Measurements from ENCODE around the gene P2RY2. TPM values are rescaled to one million over a fixed set of nuclear protein-coding genes. Genes with fewer than 3 reads are reported as not detected.

Gene P2RY2
- total and polyA plus RNA-seq, 2 donors (not counting 1 experiment from before 2014, with no cell fraction given) = 0.12 to 0.37 TPM

GRCh38 chr11:73209892-73210291, 8.2 kb upstream of the P2RY2 start:
- no peak for DNase-seq
- intact Hi-C loops (cut with micrococcal nuclease) = no loop called here
- Histone ChIP-seq H3K9me3 (ENCODE audit: control extremely low read depth in 1 of 3, control insufficient read depth in 2 of 3, insufficient read depth in 1 of 3, low read length in 2 of 3) (no peaks in the 10 kb centered on the region), H3K79me2 (ENCODE audit: control insufficient read depth, insufficient read depth, low read length) (no peaks in the 10 kb centered on the region), H3K4me3 (ENCODE audit: control extremely low read depth in 1 of 5, extremely low read depth in 1 of 5, insufficient read depth in 1 of 5, low read depth in 2 of 5, low read length in 4 of 5) (no peak overlapping the region), H3K4me2 (replicated peaks; ENCODE audit: low read depth, low read length, poor library complexity, severe bottlenecking) (no peak overlapping the region), H4K20me1 (ENCODE audit: control insufficient read depth, insufficient read depth, low read length, poor library complexity, severe bottlenecking) (no peaks in the 10 kb centered on the region), H2AFZ (ENCODE audit: insufficient read depth, low read depth, low read length, poor library complexity, severe bottlenecking) (no peak overlapping the region), H3K4me1 (ENCODE audit: control insufficient read depth in 2 of 2, insufficient read depth in 2 of 2, low read length in 2 of 2) (peaks cover 8 to 9% of the 10 kb centered on the region in 2 donors), H3K27ac (ENCODE audit: low read length in 2 of 2) (no peak overlapping the region), H3K9ac (ENCODE audit: low read length) (no peak overlapping the region), H3K36me3 (replicated peaks in 1 of 2; ENCODE audit: control extremely low read depth in 1 of 2, control insufficient read depth in 1 of 2, extremely low read depth in 1 of 2, insufficient read depth in 2 of 2, low read length in 1 of 2) (no peaks in the 10 kb centered on the region), H3K27me3 (replicated peaks in 1 of 4; ENCODE audit: control extremely low read depth in 1 of 4, control insufficient read depth in 3 of 4, insufficient read depth in 4 of 4, low read length in 3 of 4) (no peaks in the 10 kb centered on the region)
- Mint-ChIP-seq H3K9me3 (ENCODE audit: insufficient read depth) (no peaks in the 10 kb centered on the region), H3K27ac (no peak overlapping the region), H3K4me3 (no peak overlapping the region), H3K27me3 (peaks cover 17% of the 10 kb centered on the region), H3K4me1 (peaks cover 12% of the 10 kb centered on the region)
- TF ChIP-seq CTCF (IDR thresholded peaks at IDR 0.05) = no peak
- ChIA-PET CTCF (no interaction called here), POLR2A (no interaction called here)
- no peak for ATAC-seq (ENCODE audit: low read depth)
- WGBS (ENCODE audit: insufficient coverage) = no CpG with 5 or more reads among the region's 2 CpGs

GRCh38 chr11:73210916-73211667, 7.0 kb upstream of the P2RY2 start:
- CTCF ChIA-PET = no interaction called here

More at GRCh38 chr11:73210916-73211667, 7.0 kb upstream of the P2RY2 start:
- Histone ChIP-seq H3K79me2 (ENCODE audit: control insufficient read depth, insufficient read depth, low read length) (no peaks in the 10 kb centered on the region), H3K27ac (ENCODE audit: low read length in 2 of 2) (no peak overlapping the region), H3K4me3 (ENCODE audit: control extremely low read depth in 1 of 5, extremely low read depth in 1 of 5, insufficient read depth in 1 of 5, low read depth in 2 of 5, low read length in 4 of 5) (no peak overlapping the region), H3K4me1 (ENCODE audit: control insufficient read depth in 2 of 2, insufficient read depth in 2 of 2, low read length in 2 of 2) (peaks cover 10 to 14% of the 10 kb centered on the region in 2 donors), H3K36me3 (replicated peaks in 1 of 2; ENCODE audit: control extremely low read depth in 1 of 2, control insufficient read depth in 1 of 2, extremely low read depth in 1 of 2, insufficient read depth in 2 of 2, low read length in 1 of 2) (no peaks in the 10 kb centered on the region), H3K4me2 (replicated peaks; ENCODE audit: low read depth, low read length, poor library complexity, severe bottlenecking) (no peak overlapping the region), H3K9ac (ENCODE audit: low read length) (no peak overlapping the region), H2AFZ (ENCODE audit: insufficient read depth, low read depth, low read length, poor library complexity, severe bottlenecking) (no peak overlapping the region), H3K27me3 (replicated peaks in 1 of 4; ENCODE audit: control extremely low read depth in 1 of 4, control insufficient read depth in 3 of 4, insufficient read depth in 4 of 4, low read length in 3 of 4) (no peaks in the 10 kb centered on the region), H4K20me1 (ENCODE audit: control insufficient read depth, insufficient read depth, low read length, poor library complexity, severe bottlenecking) (no peaks in the 10 kb centered on the region), H3K9me3 (ENCODE audit: control extremely low read depth in 1 of 3, control insufficient read depth in 2 of 3, insufficient read depth in 1 of 3, low read length in 2 of 3) (no peaks in the 10 kb centered on the region)
- H3K27ac Mint-ChIP-seq = no peak overlapping the region
- no peak overlapping the region for H3K4me3 Mint-ChIP-seq
- intact Hi-C loops (cut with micrococcal nuclease) = no loop called here
- POLR2A ChIA-PET = no interaction called here
- ATAC-seq (ENCODE audit: low read depth) = no peak
- TF ChIP-seq CTCF (IDR thresholded peaks at IDR 0.05) (no peak), EZH2 (IDR thresholded peaks at IDR 0.05; ENCODE audit: borderline replicate concordance, insufficient read depth, low read depth, low read length, poor library complexity, severe bottlenecking) (no peak)
- no peaks in the 10 kb centered on the region for H3K9me3 Mint-ChIP-seq (ENCODE audit: insufficient read depth)
- no peak for DNase-seq
- peaks cover 13% of the 10 kb centered on the region for H3K4me1 Mint-ChIP-seq
- H3K27me3 Mint-ChIP-seq = peaks cover 7% of the 10 kb centered on the region
- 100% methylated on average over 1 of the region's 4 CpGs for WGBS (ENCODE audit: insufficient coverage)

All from B cell (primary cell).